NOMO-1 treated with dmso at 0.1 percent for 144 hours (cell line): ENCODE data around the gene CACTIN.
"Not testable (repeated sequence)": the region's sequence is repeated elsewhere in the genome, so short reads cannot be mapped to it uniquely, and the experiment has no call there.

ENCODE experiments used
- DNase-seq: peaks from one replicate; lab custom pipeline; 2025; ENCODE audit not compliant: unreplicated experiment; lab: John Stamatoyannopoulos, UW

The CACTIN gene

DNA sequence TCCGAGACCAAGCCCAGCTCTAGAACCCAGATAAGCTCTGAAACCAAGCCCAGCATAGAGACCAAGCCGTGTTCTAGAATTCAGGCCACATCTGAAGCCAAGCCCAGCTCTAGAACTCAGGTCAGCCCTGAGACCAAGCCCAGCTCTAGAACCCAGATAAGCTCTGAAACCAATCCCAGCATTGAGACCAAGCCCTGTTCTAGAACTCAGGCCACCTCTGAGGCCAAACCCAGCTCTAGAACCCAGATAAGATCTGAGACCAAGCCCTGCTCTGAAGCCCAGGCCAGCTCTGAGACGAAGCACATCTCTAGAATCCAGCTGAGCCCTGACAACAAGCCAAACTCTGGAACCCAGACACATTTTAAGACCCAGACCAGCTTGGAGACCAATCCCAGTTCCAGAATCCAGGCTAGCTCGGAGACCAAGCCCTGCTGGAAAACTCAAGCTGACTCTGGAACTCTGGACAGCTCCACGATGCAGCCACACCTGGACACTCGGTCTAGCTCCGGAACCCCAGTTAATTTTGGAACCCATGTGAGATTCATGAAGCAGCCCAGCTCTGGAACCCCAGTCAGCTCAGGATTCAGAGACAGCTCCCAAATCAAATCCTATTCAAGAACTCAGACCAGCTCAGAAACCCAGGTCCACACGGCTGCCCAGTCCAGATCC lies 35.5 kb downstream of the CACTIN start:
- no peak for DNase-seq

DNA sequence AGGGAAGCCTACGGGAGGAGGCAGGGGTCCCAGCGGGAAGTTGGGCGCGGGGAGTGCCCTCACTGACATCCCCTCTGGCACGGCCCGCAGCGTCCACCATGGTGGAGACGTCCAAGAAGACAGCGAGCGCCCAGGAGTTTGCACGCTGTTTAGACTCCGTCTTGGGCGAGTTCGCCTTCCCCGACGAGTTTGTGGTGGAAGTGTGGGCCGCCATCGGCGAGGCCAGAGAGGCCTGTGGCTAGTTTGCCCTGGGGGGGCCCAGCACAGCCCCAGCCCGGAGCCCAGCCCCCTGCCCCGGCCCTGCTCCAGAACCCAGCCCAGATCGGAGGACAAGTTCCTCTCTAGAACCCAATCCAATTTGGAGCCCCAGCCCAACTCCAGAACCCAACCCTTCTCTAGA lies 36.6 kb downstream of the CACTIN start:
- no peak for DNase-seq

DNA sequence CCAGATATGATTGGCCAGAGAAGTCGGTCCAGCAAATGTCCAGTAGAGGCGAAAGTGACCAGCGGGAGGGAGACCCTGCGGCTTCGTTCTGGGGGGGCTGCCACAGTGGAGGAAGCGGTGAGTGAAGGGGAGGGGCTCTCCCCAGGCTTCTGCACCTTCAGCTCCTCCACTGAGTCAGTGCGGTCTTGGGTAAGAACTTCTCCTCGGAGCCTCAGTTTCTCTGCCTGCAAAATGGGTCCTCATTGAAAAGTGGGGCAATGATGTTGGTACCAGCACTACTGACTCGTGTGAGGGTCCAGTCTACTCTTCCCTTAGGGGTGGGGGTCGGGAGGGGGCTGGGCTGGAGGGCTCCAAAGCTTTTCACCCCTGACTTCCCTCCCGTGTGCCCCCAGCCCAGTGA lies 37.2 kb downstream of the CACTIN start:
- DNase-seq = no peak

DNA sequence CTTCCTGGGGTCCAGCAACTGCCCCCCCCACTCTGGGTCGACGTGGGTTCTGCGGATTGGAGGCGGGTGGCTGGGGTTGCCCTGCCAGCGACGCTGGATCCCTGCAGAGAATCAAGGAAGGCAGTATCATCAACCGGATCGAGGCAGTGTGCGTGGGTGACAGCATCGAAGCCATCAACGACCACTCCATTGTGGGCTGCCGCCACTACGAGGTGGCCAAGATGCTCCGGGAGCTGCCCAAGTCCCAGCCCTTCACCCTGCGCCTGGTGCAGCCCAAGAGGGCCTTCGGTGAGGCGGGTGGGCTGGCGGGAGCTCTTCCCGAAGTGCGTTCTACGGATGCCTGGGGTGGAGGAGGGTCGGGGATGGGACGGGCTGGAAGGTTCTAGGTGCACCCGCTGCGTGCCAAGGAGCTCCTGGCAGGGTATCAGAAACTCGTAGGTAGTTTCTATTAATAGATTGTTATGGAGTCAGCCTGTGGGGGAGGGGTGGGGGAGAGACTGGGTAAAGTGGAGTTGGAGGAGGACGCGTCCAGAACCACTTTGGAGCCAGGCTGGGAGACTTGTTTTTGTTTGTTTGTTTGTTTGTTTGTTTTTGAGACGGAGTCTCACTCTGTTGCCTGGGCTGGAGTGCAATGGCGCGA lies 39.8 kb downstream of the CACTIN start:
- DNase-seq = no peak

DNA sequence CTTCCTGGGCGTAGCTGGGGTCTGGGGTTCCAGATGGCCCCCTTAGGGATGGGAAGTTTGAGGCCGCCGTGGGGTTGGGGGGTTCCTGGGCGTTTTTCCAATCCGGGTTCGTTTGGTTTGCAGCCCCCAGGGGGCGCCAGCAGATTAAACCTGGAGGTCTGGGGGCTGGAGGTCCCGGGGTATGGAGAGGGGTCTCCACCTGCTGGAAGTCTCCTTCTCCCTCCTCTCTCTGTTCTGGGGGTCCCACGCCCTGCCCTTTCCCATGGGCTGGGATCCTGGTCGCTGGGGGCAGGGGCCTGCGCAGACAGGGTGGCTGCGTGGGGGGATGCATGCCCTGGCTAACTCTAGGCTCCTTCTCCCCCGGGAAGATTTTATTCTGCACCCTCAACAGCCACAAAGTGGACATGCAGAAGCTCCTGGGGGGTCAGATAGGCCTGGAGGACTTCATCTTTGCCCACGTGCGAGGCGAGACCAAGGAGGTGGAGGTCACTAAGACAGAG lies 40.4 kb downstream of the CACTIN start:
- DNase-seq = no peak

DNA sequence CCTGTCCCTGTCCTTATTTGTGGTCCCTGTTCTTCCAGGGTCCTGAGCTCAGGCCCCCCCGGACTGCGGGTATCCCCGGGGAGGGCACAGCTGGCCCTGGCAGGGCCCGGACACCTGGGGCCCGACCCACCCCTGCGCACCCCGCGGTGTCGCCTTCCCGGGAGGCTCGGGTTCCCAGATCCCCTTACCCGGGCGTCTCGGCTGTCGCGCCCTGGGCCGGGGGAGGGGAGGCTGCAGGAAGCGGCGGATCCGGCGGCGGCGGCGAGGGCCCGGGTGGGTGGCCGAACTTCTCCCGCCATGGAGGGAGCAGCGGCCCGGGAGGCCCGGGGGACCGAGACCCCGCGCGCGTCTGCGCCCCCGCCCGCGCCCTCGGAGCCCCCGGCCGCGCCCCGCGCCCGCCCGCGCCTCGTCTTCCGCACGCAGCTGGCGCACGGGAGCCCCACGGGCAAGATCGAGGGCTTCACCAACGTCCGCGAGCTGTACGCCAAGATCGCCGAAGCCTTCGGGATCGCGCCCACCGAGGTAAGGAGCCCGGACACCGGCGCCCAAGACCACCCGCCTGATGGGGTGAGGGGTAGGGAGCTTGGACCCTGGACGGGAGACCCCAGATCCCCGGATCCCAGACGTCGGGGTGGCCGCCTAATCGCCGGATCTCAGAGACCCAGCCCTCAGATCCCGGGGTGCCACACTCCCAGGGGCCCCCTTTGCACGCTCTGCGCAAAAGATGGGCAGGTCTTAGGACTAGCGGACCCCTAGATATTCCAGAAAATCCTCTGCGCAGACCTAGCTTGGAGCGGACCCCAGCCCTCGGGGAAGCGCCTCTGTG lies 41.1 kb downstream of the CACTIN start, which contains the start of gene GIPC3:
Gene GIPC3 (plus strand): TSS at position 178 of the 826 bp plus-strand sequence. CDS start 120 bp downstream, at position 298.
- DNase-seq = no peak

DNA sequence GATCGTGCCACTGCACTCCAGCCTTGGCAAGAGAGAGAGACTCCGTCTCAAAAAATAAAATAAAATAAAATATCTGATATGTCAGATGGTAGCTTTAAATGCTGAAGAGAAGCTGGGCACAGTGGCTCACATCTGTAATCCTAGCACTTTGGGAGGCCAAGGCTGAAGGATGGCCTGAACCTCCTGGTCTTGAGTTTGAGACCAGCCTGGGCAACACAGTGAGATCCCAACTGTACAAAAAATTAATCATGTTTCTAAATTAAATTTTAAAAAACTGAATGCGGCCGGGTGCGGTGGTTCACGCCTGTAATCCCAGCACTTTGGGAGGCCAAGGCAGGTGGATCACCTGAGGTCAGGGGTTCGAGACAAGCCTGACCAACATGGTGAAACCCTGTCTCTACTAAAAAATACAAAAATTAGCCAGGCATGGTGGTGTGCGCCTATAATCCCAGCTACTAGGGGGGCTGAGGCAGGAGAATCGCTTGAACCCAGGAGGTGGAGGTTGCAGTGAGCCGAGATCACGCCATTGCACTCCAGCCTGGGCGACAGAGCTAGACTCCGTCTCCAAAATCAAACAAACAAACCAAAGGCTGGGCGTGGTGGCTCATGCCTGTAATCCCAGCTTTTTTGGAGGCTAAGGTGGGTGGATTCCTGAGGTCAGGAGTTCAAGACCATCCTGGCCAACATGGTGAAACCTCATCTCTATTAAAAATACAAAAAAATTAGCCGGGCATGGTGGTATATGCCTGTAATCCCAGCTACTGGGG lies 42.4 kb downstream of the CACTIN start:
- DNase-seq = not testable (repeated sequence)

DNA sequence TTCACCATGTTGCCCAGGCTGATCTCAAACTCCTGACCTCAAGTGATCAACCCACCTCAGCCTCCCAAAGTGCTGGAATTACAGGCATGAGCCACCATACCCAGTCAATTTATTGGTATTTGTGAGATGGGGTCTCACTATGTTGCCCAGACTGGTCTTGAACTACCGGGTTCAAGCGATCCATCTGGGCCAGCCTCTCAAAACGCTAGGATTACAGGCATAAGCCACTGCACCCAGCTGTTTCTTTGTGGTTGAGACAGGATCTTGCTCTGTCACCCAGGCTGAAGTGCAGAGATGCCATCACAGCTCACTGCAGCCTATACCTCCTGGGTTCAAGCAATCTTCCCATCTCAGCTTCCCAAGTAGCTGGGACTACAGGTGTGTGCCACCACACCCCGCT lies 44.8 kb downstream of the CACTIN start:
- DNase-seq = not testable (repeated sequence)

DNA sequence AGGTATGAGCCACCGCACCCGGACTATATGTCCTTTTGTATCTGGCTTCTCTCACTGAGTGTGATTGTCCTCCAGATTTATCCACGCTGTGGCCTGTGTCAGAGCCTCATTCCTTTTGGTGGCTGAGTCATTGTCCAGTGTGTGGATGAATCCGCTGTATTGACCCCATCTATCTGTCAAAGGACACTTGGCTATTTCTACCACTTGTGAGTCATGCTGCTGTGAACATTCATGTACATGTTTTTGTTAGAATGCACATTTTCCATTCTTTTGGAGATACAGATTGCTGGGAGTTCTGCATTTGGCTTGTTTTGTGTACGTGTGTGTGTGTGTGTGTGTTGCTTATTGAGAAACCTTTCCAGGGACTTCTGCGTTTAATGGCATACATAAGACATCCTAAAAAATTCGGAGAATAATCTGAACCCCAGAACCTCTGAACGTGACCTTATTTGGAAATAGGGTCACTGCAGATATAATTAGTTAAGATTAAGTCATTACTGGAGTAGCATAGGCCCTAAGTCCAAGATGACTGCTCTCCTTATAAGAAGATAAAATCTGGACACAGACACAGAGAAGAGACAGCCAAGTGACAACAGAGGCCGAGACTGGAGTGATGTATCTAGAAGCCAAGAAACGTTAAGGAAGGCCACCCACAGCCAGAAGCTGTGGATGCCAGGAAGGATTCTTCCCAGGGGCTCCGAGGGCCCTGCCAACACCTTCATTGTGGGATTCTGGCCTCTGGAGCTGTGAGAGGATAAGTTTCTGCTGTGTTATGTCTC lies 46.2 kb downstream of the CACTIN start:
- DNase-seq = no peak

DNA sequence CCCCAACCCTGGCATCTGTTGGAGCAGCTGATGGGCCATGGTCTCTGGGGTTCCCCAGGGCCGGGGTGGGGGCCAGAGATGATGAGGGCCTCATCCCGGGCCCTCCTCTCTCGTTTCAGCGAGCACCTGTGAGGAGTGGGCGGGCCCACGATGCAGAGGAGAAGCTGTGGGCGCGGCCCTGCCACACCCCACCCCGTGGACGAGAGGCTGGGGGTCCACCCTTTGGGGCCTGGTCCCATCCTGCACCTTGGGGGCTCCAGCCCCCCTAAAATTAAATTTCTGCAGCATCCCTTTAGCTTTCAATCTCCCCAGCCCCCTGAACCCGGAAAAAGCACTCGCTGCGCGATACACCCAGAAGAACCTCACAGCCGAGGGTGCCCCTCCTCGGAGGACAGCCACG lies 48.2 kb downstream of the CACTIN start:
- DNase-seq = no peak

DNA sequence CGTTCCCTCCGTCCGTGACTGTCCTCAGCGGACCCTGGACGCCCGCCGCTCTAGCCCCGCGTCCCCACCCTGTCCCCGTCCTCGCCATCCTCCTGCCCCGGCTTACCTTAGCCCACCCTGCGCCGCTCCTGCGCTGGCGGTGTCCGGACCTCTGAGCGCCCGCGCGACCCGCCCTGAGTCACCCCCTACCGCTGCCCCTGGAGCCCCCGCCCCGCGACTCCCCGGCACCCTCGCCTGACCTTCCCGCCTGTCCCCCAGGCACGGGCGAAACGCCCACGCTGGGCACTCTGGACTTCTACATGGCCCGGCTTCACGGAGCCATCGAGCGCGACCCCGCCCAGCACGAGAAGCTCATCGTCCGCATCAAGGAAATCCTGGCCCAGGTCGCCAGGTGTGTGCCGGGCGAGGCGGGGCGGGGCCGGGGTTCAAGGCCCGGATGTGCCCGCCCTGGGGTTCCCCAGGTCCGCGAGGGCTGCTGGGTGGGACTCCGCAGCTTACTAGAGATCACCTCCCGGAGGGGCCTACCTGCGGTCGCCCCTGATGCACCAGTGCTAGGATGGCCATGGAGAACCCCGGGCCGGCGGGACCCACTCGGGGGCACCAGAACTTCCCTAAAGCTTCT lies 48.8 kb downstream of the CACTIN start:
- DNase-seq = no peak

DNA sequence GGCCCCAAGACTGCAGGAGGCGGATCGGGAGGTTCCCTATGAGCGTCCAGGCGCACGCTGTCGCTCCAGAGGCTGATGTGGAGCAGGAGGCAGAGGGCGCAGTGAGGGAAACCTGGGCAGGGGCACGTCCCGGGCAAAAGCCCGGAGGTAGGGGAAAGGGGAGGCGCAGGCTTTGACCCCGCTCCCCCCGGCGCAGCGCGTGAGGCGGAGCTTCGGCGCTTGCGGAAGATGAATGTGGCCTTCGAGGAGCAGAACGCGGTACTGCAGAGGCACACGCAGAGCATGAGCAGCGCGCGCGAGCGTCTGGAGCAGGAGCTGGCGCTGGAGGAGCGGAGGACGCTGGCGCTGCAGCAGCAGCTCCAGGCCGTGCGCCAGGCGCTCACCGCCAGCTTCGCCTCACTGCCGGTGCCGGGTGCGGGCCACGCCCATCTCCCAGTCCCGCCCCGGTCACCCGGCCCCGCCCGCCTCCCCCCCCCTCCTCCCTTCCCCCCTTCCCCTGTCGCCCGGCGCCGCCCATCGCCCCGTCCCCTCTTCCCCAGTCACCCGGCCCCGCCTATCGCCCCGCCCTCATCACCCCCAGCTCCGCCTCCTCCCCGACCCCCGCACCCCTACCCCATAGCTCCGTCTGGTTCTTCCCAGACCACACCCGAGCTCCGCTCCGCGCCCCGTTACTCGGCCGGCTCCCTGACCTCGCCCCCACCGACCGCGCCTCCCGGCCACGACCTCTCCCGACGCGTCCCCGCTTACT lies 49.7 kb downstream of the CACTIN start:
- no peak for DNase-seq

DNA sequence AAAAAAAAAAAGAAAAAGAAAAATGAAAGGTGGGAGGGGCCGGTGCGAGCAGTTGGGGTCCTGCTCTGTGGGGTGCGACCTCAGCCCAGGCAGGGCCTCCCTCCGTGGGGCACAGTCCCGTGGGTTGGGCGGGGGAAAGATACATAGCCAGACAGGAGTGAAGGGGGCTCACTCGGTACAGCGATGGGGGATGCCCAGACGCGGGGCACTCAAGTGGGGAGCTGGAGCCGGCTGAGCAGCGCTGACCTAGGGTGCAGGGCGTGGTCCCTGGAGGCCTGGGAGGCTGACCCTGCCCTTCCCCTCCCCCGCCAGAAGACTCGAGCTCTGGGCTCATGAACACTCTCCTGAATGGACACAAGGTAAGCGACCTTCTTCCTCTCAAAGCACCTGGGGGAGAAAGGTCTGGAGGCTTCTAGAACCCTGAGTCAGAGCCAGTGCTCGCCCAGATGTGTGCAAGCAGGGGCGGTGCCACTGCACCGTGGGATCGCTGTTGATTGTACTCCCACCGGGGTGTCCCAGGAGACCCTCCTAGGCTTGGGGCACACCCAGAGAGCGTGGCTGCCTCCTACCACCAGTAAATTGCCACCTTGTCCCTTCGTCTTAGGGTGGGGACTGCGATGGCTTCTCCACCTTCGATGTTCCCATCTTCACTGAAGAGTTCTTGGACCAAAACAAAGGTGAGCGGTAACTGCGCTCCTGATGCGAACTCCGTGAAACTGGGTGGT lies 50.5 kb downstream of the CACTIN start:
- no peak for DNase-seq

DNA sequence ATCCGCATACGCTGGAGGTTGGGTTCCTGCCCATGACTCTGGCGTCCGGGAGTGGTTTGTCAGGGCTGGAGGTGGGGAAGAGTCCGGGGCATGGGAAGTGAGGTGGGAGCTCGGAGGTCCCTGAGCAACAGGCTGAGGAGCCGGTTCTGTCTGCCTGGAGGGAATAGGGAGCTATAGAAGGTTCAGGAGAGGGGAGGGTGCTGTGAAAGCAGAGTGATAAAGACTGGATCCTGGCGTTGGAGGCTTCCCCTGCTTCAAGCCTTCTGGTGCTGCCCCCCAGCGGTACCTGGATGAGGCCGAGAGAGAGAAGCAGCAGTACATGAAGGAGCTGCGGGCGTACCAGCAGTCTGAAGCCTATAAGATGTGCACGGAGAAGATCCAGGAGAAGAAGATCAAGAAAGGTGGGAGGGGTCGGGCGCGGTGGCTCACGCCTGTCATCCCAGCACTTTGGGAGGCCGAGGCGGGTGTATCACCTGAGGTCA lies 51.3 kb downstream of the CACTIN start:
- DNase-seq = no peak

DNA sequence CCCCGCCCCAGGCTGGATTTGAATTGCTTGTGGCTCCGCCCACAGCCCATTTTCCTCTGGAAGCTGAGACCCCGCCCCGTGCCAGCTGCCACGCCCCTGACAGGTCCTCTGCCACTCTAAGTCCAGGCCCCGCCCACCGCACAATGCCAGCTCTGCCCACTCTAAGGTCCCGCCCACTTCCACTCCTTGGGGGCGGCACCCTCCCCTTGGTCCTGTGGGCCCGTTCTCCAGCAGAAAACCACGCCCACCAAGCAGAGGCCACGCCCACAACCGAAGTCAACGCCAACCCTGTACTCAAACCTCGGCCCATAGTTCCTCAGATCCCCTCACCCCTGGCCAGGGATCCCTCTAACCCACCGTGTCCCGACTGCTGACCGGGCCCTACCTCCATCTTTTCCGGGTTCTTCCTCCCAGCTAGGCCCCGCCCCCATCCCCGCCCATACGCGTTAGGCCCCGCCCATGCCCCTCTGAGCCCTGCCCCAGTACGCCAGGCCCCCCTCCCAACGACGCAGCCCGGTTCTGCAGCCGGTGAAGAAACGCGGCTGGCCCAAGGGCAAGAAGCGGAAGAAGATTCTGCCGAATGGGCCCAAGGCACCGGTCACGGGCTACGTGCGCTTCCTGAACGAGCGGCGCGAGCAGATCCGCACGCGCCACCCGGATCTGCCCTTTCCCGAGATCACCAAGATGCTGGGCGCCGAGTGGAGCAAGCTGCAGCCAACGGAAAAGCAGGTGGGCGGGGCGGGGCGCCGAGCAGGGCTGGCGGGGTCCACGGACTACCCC lies 52.5 kb downstream of the CACTIN start:
- peak; percentile 88 for DNase-seq

DNA sequence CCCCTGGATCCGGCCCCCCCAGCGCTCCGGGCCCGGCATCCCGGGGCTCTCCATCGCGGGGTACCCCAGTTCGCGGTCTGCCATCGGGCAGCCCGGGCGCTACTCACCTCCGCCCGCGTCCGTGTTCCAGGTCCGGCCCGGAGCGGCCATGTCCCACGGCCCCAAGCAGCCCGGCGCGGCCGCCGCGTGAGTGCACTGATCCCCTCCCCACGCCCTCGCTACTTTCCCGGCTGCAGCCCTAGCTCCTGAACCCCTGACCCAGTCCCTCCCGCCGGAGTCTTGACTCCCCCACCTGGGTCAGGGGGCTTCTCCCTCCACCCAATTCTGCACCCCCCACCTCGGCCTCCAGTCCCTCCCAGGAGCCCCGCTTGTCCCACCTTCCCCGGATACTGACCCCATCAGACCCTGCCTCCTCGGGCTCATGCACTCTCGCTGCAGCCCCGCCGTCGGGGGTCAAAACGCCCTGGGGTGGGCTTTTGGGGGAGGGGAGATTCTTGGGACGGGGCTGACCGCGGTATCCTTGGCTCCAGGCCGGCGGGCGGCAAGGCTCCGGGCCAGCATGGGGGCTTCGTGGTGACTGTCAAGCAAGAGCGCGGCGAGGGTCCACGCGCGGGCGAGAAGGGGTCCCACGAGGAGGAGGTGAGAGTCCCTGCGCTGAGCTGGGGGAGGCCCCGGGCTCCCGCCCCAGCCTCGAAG lies 53.3 kb downstream of the CACTIN start:
- DNase-seq = no peak

DNA sequence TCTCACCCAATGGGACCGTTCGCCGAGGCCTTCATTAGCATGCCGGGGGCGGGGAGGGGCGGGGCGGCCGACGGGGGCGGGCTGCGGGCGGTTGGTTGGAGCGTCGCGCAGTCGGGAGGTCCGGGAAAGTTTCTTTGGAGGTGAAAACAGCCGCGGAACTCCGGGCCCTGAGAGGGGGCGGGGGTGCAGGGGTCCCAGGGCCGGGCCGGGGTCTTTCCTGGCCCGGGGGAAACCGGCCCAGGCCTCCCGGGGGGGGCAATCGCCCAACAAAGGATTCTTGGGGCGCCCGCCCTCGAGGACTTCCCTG lies 53.8 kb downstream of the CACTIN start, which contains the start of gene HMG20B:
Gene HMG20B (plus strand): TSS at position 90 of the 307 bp plus-strand sequence. CDS start 366 bp downstream, outside the sequence.
- DNase-seq = no peak
